ENCODE results near the gene NRDE2. TPM values are rescaled to one million over a fixed set of nuclear protein-coding genes. Genes with fewer than 3 reads are reported as not detected.

The NRDE2 gene
- total RNA-seq, 1 donor from 2014 or later = 19.7 TPM

DNA sequence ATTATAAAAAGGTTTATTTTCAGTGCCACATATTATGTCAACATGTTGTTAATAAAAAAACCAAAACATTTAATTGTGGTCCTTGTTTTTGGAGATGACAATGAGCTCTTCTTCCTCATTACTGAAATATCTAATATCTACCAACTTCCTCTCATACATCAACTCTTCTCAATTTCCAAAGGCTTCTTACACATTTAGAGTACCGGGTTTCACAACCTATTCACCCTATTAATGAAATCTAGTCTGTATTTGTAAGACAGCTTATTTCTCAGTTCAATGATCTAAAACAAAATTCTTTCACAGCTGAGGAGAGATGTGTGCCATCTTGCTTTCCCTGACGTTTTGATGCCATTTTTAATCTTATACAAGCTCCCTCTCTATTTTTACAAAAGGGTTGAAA, 14.5 kb downstream of the NRDE2 start:
- H3K4me1 Mint-ChIP-seq (ENCODE audit: low read depth, unreplicated experiment) = no peaks in the 10 kb centered on the region
- no peak for TF ChIP-seq EZH2 (IDR thresholded peaks at IDR 0.05; ENCODE audit: insufficient read depth, low read length)
- TF ChIP-seq, protein P1, sequence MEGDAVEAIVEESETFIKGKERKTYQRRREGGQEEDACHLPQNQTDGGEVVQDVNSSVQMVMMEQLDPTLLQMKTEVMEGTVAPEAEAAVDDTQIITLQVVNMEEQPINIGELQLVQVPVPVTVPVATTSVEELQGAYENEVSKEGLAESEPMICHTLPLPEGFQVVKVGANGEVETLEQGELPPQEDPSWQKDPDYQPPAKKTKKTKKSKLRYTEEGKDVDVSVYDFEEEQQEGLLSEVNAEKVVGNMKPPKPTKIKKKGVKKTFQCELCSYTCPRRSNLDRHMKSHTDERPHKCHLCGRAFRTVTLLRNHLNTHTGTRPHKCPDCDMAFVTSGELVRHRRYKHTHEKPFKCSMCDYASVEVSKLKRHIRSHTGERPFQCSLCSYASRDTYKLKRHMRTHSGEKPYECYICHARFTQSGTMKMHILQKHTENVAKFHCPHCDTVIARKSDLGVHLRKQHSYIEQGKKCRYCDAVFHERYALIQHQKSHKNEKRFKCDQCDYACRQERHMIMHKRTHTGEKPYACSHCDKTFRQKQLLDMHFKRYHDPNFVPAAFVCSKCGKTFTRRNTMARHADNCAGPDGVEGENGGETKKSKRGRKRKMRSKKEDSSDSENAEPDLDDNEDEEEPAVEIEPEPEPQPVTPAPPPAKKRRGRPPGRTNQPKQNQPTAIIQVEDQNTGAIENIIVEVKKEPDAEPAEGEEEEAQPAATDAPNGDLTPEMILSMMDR (IDR thresholded peaks at IDR 0.05; ENCODE audit: insufficient read depth, low read depth, low read length) = no peak
- FAIRE-seq (no peak), DNase-seq (ENCODE audit: low read depth) (no peak)
- H3K36me3 ChIP-seq (ENCODE audit: insufficient read depth, low read length) = peaks cover 12% of the 10 kb centered on the region
- H3K4me3 Mint-ChIP-seq (ENCODE audit: unreplicated experiment) = no peak overlapping the region
- peaks cover 14% of the 10 kb centered on the region for H4K20me1 ChIP-seq (ENCODE audit: insufficient read depth, low read length)
- H3K27ac ChIP-seq (ENCODE audit: low read depth, low read length) = no peak overlapping the region
- H3K9ac ChIP-seq (ENCODE audit: low read length) = no peak overlapping the region
- H3K4me2 ChIP-seq (ENCODE audit: low read length) = no peak overlapping the region
- H3K9me3 ChIP-seq (ENCODE audit: insufficient read depth, low read depth, low read length) = peaks cover 2% of the 10 kb centered on the region
- H3K9me3 Mint-ChIP-seq (ENCODE audit: unreplicated experiment) = no peaks in the 10 kb centered on the region
- no peak overlapping the region for H3K4me3 ChIP-seq (ENCODE audit: insufficient read depth, low read depth, low read length)
- no peak overlapping the region for H2AFZ ChIP-seq (ENCODE audit: low read depth, low read length)
- peaks cover 16% of the 10 kb centered on the region for H3K79me2 ChIP-seq (ENCODE audit: insufficient read depth, low read length)
- peaks cover 19% of the 10 kb centered on the region for H3K36me3 Mint-ChIP-seq (ENCODE audit: low read depth, unreplicated experiment)
- H3K27me3 ChIP-seq (ENCODE audit: insufficient read depth, low read length) = no peaks in the 10 kb centered on the region
- no peaks in the 10 kb centered on the region for H3K27me3 Mint-ChIP-seq (ENCODE audit: low read depth, unreplicated experiment)
- H3K27ac Mint-ChIP-seq (ENCODE audit: unreplicated experiment) = no peak overlapping the region
- no peaks in the 10 kb centered on the region for H3K4me1 ChIP-seq (ENCODE audit: insufficient read depth, low read length)

DNA sequence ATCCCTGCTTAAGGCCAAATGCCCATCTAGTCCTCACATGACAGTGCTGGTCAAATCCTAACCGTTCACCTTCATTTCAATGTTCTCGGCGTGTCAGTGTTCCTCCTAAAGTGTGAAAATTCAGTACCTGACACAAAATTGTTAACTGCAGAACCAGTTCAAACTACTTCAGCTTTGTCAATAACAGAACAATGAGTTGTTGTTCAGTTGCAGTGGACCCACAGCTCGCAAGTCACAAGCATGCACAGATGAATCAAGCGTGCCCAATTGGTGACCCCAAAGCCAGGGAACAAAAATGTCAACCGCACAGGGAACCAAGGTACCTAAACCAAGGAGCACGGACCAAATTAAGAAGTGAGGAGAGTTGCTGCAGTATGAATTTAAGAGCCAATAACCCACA, 23.2 kb downstream of the NRDE2 start:
- TF ChIP-seq, protein P1 (IDR thresholded peaks at IDR 0.05; ENCODE audit: insufficient read depth, low read depth, low read length) = no peak
- TF ChIP-seq EZH2 (IDR thresholded peaks at IDR 0.05; ENCODE audit: insufficient read depth, low read length) = no peak
- Histone ChIP-seq H3K4me3 (ENCODE audit: insufficient read depth, low read depth, low read length) (no peak overlapping the region), H3K9ac (ENCODE audit: low read length) (no peak overlapping the region), H3K4me1 (ENCODE audit: insufficient read depth, low read length) (no peaks in the 10 kb centered on the region), H3K36me3 (ENCODE audit: insufficient read depth, low read length) (peaks cover 27% of the 10 kb centered on the region), H3K27ac (ENCODE audit: low read depth, low read length) (no peak overlapping the region), H3K9me3 (ENCODE audit: insufficient read depth, low read depth, low read length) (no peaks in the 10 kb centered on the region), H3K4me2 (ENCODE audit: low read length) (no peak overlapping the region), H4K20me1 (ENCODE audit: insufficient read depth, low read length) (no peaks in the 10 kb centered on the region), H3K79me2 (ENCODE audit: insufficient read depth, low read length) (no peaks in the 10 kb centered on the region), H2AFZ (ENCODE audit: low read depth, low read length) (no peak overlapping the region), H3K27me3 (ENCODE audit: insufficient read depth, low read length) (no peaks in the 10 kb centered on the region)
- FAIRE-seq (no peak), DNase-seq (ENCODE audit: low read depth) (no peak)
- Mint-ChIP-seq H3K27ac (ENCODE audit: unreplicated experiment) (no peak overlapping the region), H3K4me1 (ENCODE audit: low read depth, unreplicated experiment) (no peaks in the 10 kb centered on the region), H3K27me3 (ENCODE audit: low read depth, unreplicated experiment) (no peaks in the 10 kb centered on the region), H3K36me3 (ENCODE audit: low read depth, unreplicated experiment) (peaks cover 19% of the 10 kb centered on the region), H3K9me3 (ENCODE audit: unreplicated experiment) (no peaks in the 10 kb centered on the region), H3K4me3 (ENCODE audit: unreplicated experiment) (no peak overlapping the region)

DNA sequence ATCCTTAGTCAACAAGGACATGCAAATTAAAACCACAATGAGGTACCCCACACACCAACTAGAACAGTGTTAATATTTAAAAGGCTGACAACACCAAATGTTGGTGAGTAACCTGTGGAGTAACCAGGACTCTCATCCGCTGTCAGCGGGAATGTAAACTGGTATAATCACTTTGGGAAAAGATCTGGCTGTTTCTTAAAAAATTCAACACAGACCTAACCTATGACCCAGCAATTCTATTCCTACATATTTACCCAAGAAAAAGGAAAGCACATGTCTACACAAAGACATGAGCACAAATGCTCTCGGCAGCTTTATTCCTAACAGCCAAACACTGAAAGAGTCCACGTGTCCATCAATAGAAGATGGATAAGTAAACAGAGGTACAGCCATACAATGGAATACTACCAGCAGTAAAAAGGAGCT, 26.6 kb downstream of the NRDE2 start:
- TF ChIP-seq EZH2 (IDR thresholded peaks at IDR 0.05; ENCODE audit: insufficient read depth, low read length) = no peak
- TF ChIP-seq, protein P1 (IDR thresholded peaks at IDR 0.05; ENCODE audit: insufficient read depth, low read depth, low read length) = no peak
- no peak for FAIRE-seq
- H3K27ac Mint-ChIP-seq (ENCODE audit: unreplicated experiment) = no peak overlapping the region

More for the DNA sequence above, 26.6 kb downstream of the NRDE2 start:
- no peaks in the 10 kb centered on the region for H3K79me2 ChIP-seq (ENCODE audit: insufficient read depth, low read length)
- H3K4me3 Mint-ChIP-seq (ENCODE audit: unreplicated experiment) = no peak overlapping the region
- H3K9me3 ChIP-seq (ENCODE audit: insufficient read depth, low read depth, low read length) = no peaks in the 10 kb centered on the region
- peaks cover 11% of the 10 kb centered on the region for H3K36me3 Mint-ChIP-seq (ENCODE audit: low read depth, unreplicated experiment)
- peaks cover 2% of the 10 kb centered on the region for H3K4me1 Mint-ChIP-seq (ENCODE audit: low read depth, unreplicated experiment)
- H4K20me1 ChIP-seq (ENCODE audit: insufficient read depth, low read length) = no peaks in the 10 kb centered on the region
- no peaks in the 10 kb centered on the region for H3K27me3 Mint-ChIP-seq (ENCODE audit: low read depth, unreplicated experiment)
- H3K9me3 Mint-ChIP-seq (ENCODE audit: unreplicated experiment) = no peaks in the 10 kb centered on the region
- H3K27me3 ChIP-seq (ENCODE audit: insufficient read depth, low read length) = no peaks in the 10 kb centered on the region
- no peak overlapping the region for H3K9ac ChIP-seq (ENCODE audit: low read length)
- H3K36me3 ChIP-seq (ENCODE audit: insufficient read depth, low read length) = peaks cover 18% of the 10 kb centered on the region
- DNase-seq (ENCODE audit: low read depth) = no peak
- no peak overlapping the region for H3K4me2 ChIP-seq (ENCODE audit: low read length)
- H3K27ac ChIP-seq (ENCODE audit: low read depth, low read length) = no peak overlapping the region
- H2AFZ ChIP-seq (ENCODE audit: low read depth, low read length) = no peak overlapping the region
- H3K4me3 ChIP-seq (ENCODE audit: insufficient read depth, low read depth, low read length) = no peak overlapping the region
- no peaks in the 10 kb centered on the region for H3K4me1 ChIP-seq (ENCODE audit: insufficient read depth, low read length)

All from astrocyte (in vitro differentiated cells and primary cell).